ENCODE measurements around the gene PARD3.

- no peak for TF ChIP-seq CTCF (IDR thresholded peaks at IDR 0.05; ENCODE audit: low read depth, low read length, poor library complexity, severe bottlenecking)
- TF ChIP-seq EZH2phosphoT487 (IDR thresholded peaks at IDR 0.05; ENCODE audit: borderline replicate concordance, low read length): no peak
These were observed 454.1 kb downstream of the PARD3 start for GRCh38 chr10:34360984-34361383.
